ENCODE measurements around the gene ATXN2L.

The ATXN2L gene

DNA sequence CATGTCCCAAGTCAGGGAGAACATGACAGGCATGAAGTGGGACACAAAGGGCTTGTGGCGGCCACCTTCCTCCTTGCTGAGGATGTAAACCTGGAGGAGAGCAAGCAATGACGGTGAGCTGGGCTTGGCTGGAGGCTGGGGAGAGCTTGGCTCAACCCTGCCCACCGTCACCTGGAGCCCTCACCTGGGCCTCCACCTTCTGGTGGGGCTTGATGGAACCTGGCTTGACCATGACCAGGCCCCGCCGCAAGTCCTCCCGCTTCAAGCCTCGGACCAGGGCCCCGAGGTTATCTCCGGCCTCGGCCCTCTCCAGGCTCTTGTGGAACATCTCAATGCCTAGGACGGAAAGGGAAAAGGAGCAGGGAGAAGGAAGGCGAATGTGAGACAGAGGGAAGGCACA, 21.0 kb downstream of the ATXN2L start:
- Mint-ChIP-seq H3K9me3 (no peaks in the 10 kb centered on the region), H3K4me1 (peaks cover 28% of the 10 kb centered on the region), H3K36me3 (ENCODE audit: low read depth) (peaks cover 28% of the 10 kb centered on the region), H3K27ac (no peak overlapping the region), H3K4me3 (peak overlapping the region; percentile 48), H3K27me3 (ENCODE audit: low read depth, poor library complexity) (no peaks in the 10 kb centered on the region)
- TF ChIP-seq, protein P1, sequence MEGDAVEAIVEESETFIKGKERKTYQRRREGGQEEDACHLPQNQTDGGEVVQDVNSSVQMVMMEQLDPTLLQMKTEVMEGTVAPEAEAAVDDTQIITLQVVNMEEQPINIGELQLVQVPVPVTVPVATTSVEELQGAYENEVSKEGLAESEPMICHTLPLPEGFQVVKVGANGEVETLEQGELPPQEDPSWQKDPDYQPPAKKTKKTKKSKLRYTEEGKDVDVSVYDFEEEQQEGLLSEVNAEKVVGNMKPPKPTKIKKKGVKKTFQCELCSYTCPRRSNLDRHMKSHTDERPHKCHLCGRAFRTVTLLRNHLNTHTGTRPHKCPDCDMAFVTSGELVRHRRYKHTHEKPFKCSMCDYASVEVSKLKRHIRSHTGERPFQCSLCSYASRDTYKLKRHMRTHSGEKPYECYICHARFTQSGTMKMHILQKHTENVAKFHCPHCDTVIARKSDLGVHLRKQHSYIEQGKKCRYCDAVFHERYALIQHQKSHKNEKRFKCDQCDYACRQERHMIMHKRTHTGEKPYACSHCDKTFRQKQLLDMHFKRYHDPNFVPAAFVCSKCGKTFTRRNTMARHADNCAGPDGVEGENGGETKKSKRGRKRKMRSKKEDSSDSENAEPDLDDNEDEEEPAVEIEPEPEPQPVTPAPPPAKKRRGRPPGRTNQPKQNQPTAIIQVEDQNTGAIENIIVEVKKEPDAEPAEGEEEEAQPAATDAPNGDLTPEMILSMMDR (IDR thresholded peaks at IDR 0.05), result no peak
- DNase-seq, result no peak

DNA sequence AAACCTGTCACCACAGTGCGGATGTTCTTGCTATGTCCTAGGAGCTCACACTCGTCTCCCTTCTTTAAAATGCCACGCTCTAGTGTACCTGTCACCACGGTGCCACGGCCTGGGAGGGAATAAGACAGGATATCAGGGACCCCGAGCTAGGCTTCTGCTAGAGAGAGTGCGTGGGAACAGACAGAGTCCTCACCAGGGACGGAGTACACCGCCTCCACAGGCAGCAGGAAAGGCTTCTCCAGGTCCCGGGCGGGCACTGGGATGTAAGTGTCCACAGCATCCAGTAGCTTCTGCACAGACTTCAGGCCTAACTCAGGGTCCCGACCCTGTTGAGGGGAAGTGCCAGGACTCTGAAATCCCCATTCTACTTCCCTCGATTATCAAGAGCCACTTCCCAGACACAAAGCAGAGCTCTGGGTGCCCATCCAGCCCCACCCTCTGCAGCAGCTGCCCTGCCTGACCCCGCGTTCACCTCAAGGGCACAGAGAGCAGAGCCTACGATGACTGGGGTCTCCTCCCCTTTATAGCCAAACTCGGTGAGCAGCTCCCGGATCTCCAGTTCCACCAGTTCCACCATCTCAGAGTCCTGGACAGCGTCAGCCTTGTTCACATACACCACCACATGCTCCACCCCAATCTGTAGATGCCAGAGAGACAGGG, 21.6 kb downstream of the ATXN2L start:
- peaks cover 24% of the 10 kb centered on the region for H3K36me3 Mint-ChIP-seq (ENCODE audit: low read depth)
- H3K27me3 Mint-ChIP-seq (ENCODE audit: low read depth, poor library complexity), result no peaks in the 10 kb centered on the region
- TF ChIP-seq, protein P1 (IDR thresholded peaks at IDR 0.05), result no peak
- H3K4me3 Mint-ChIP-seq, result peak overlapping the region; percentile 98
- no peaks in the 10 kb centered on the region for H3K9me3 Mint-ChIP-seq
- DNase-seq, result no peak
- H3K27ac Mint-ChIP-seq, result no peak overlapping the region
- peaks cover 28% of the 10 kb centered on the region for H3K4me1 Mint-ChIP-seq

DNA sequence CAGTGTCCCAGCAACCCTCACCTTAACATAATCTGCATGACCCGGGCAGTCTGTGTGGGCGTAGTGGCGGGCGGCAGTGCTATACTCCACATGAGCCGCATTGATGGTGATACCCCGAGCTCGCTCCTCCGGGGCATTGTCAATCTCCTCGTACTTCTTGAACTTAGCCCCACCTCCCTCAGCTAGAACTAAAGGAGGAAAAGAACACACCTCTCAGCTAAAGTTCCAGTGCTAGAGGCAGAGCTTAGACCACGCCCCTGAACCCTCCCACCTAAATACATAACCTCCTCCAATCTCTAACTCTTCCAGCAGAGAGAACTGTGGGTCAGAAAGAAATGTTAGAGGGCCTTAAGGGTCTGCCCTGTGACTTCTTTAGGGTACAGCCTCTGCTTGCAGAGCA, 22.5 kb downstream of the ATXN2L start:
- no peak for DNase-seq
- Mint-ChIP-seq H3K4me3 (peak overlapping the region; percentile 98), H3K4me1 (peaks cover 28% of the 10 kb centered on the region), H3K36me3 (ENCODE audit: low read depth) (peaks cover 20% of the 10 kb centered on the region), H3K9me3 (no peaks in the 10 kb centered on the region), H3K27ac (peak overlapping the region; percentile 97), H3K27me3 (ENCODE audit: low read depth, poor library complexity) (no peaks in the 10 kb centered on the region)
- TF ChIP-seq, protein P1 (IDR thresholded peaks at IDR 0.05), result no peak

DNA sequence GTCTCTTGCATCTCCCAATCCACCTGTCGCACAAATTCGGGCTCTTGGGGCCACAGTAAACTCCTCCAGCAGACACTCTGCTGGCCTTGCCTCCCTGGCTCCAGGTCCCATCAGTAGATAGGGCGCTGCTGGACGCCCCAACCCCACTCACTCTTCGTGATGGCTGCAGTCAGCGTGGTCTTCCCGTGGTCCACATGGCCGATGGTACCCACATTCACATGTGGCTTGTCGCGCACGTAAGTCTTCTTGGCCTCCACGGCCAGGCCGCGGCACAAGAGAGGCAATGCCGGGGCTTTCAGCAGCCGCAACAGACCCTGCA, 22.9 kb downstream of the ATXN2L start:
- TF ChIP-seq, protein P1 (IDR thresholded peaks at IDR 0.05), result no peak
- H3K27ac Mint-ChIP-seq, result peak overlapping the region; percentile 97
- no peaks in the 10 kb centered on the region for H3K27me3 Mint-ChIP-seq (ENCODE audit: low read depth, poor library complexity)
- H3K4me1 Mint-ChIP-seq, result peaks cover 28% of the 10 kb centered on the region
- H3K4me3 Mint-ChIP-seq, result peak overlapping the region; percentile 98
- H3K36me3 Mint-ChIP-seq (ENCODE audit: low read depth), result peaks cover 20% of the 10 kb centered on the region
- no peak for DNase-seq
- H3K9me3 Mint-ChIP-seq, result no peaks in the 10 kb centered on the region

DNA sequence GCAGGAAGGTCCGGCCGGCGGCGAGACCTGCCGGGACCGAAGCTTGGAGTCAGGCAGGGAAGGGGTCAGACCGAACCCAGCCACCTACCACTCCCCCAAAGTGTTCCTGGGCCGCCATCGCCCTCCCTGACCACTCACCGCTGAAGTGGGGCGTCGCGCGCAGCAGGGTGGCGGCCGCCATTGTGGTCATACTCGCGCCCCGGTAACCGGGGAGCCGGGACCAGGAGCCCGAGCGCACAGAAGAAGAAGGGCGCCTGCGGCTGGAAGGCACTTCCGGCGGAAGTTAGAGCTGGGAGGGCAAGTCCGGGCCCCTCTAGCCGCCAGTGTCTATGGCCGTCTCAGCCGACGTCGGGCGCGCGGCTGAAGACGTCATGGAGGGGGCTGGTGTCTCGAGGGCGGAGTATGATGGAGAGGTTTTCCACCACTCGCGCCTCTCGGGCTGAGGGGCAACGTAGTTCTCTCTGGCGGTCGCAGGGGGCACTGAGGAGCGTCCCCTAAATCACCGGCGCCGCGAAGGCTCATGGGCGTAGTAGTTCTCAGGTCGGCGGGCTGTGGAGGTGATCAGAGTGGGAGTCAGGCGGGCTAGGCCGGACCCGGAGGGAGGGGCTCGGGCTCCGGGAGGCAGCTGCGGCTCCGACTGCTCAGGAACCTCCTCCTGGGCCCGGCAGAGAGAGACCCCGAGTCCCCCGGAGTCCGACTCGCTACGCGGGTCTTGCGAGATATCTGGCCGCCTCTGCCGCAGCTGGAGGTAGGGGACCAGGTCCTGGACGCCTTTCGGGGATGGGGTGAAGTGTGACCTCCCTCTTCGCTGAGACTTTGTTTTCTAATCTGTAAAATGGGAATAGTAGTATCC, 23.5 kb downstream of the ATXN2L start, which contains the start of gene TUFM:
TUFM (minus strand) TSS at position 269 of the 853 bp plus-strand sequence; CDS start at position 190, 79 bp downstream.
- DNase-seq, result peak; percentile 97
- TF ChIP-seq, protein P1 (IDR thresholded peaks at IDR 0.05), result peak; percentile 72
- Mint-ChIP-seq H3K4me1 (peaks cover 28% of the 10 kb centered on the region), H3K36me3 (ENCODE audit: low read depth) (peaks cover 20% of the 10 kb centered on the region), H3K9me3 (no peaks in the 10 kb centered on the region), H3K27me3 (ENCODE audit: low read depth, poor library complexity) (no peaks in the 10 kb centered on the region), H3K4me3 (peak within 1 kb of the TSS; percentile 98), H3K27ac (peak within 1 kb of the TSS; percentile 97)

Measured in nephron progenitor cell (in vitro differentiated cells).